HG02885 (cell line): ENCODE results near the gene INPP4A.
"Not testable (repeated sequence)": the region's sequence is repeated elsewhere in the genome, so short reads cannot be mapped to it uniquely, and the experiment has no call there.

Experiments used
- ATAC-seq: cut with Tn5 transposase; IDR thresholded peaks from one replicate; pipeline ENCODE4 v1.9.1; 2021; ENCODE audit warnings: mild to moderate bottlenecking; ENCODE audit not compliant: unreplicated experiment, poor library complexity

Gene INPP4A

GRCh38 chr2:98572211-98572610 lies 127.6 kb downstream of the INPP4A start:
- no peak for ATAC-seq

- ATAC-seq = no peak
Observed at GRCh38 chr2:98572676-98573075, 128.0 kb downstream of the INPP4A start.

- ATAC-seq = no peak
Observed at GRCh38 chr2:98573426-98573825, 128.8 kb downstream of the INPP4A start.

GRCh38 chr2:98576666-98577312 lies 132.1 kb downstream of the INPP4A start:
- ATAC-seq = no peak

- no peak for ATAC-seq
Observed at GRCh38 chr2:98577313-98577712, 132.7 kb downstream of the INPP4A start.

- ATAC-seq = no peak
Observed at GRCh38 chr2:98578231-98578630, 133.6 kb downstream of the INPP4A start.

GRCh38 chr2:98579926-98580325 lies 135.3 kb downstream of the INPP4A start:
- ATAC-seq = no peak

- no peak for ATAC-seq
Observed at GRCh38 chr2:98580656-98581284, 136.1 kb downstream of the INPP4A start.

- no peak for ATAC-seq
Observed at GRCh38 chr2:98582523-98582922, 137.9 kb downstream of the INPP4A start.

GRCh38 chr2:98583276-98583675 lies 138.6 kb downstream of the INPP4A start:
- ATAC-seq = no peak

GRCh38 chr2:98583816-98584618 lies 139.4 kb downstream of the INPP4A start:
- no peak for ATAC-seq

GRCh38 chr2:98585386-98585785 lies 140.7 kb downstream of the INPP4A start:
- ATAC-seq = no peak

- no peak for ATAC-seq
Observed at GRCh38 chr2:98586551-98587140, 142.0 kb downstream of the INPP4A start.

- ATAC-seq = no peak
Observed at GRCh38 chr2:98588880-98589431, 144.3 kb downstream of the INPP4A start.

- no peak for ATAC-seq
Observed at GRCh38 chr2:98589489-98589888, 144.8 kb downstream of the INPP4A start.

- ATAC-seq = no peak
Observed at GRCh38 chr2:98592565-98592964, 147.9 kb downstream of the INPP4A start.

GRCh38 chr2:98594665-98595064 lies 150.0 kb downstream of the INPP4A start:
- not testable (repeated sequence) for ATAC-seq

GRCh38 chr2:98598781-98599428 lies 154.2 kb downstream of the INPP4A start:
- no peak for ATAC-seq

GRCh38 chr2:98601532-98602132 lies 157.0 kb downstream of the INPP4A start:
- peak; percentile 79 for ATAC-seq

GRCh38 chr2:98604547-98604946 lies 159.9 kb downstream of the INPP4A start:
- no peak for ATAC-seq
